Activated T-helper 2 cell treated with anti-CD3 and anti-CD28 coated beads, Interferon-gamma antibody, Interleukin-2, Interleukin-4, amounts not matched to agents 10 μg/mL and 5 μg/mL and 100 μg/mL, durations not matched to agents 14 hours and 24 hours and 36 hours (primary cell): Measurements from ENCODE around the gene DAPK3. TPM values are rescaled to one million over a fixed set of nuclear protein-coding genes. Genes with fewer than 3 reads are reported as not detected.
A peak's percentile ranks its signal among the peaks of the same experiment; 100 is the strongest.
"Not testable (repeated sequence)": the region's sequence is repeated elsewhere in the genome, so short reads cannot be mapped to it uniquely, and the experiment has no call there.

Experiments
- DNase-seq: peaks from one replicate; pipeline ENCODE4 v3.0.0; 2021; ENCODE audit warnings: low spot score
- H3K27ac Mint-ChIP-seq: one replicate; pipeline ENCODE4 v1.8.0; 2021; ENCODE audit warnings: mixed read lengths
- H3K27me3 Mint-ChIP-seq: one replicate; pipeline ENCODE4 v1.8.0; 2021; ENCODE audit warnings: low read depth, mixed read lengths
- H3K36me3 Mint-ChIP-seq: one replicate; pipeline ENCODE4 v1.8.0; 2021; ENCODE audit warnings: low read depth, mixed read lengths
- H3K4me1 Mint-ChIP-seq: one replicate; pipeline ENCODE4 v1.8.0; 2021; ENCODE audit warnings: low read depth, mixed read lengths
- H3K4me3 Mint-ChIP-seq: one replicate; pipeline ENCODE4 v1.8.0; 2021; ENCODE audit warnings: low read depth, mild to moderate bottlenecking, moderate library complexity, mixed read lengths
- H3K9me3 Mint-ChIP-seq: one replicate; pipeline ENCODE4 v1.8.0; 2021; ENCODE audit warnings: mixed read lengths
- intact Hi-C: fragments of 100-400 bp; cut with micrococcal nuclease; formaldehyde crosslinking; loops from one replicate; pipeline ENCODE4 v1.15.1; 2023
- total RNA-seq: library from RNA; stranded (reverse); gene quantifications from 2 replicates; pipeline ENCODE4 v1.2.3, GENCODE V29; 2022

DAPK3 gene
- total RNA-seq, 1 donor from 2014 or later: 40.1 TPM

- H3K36me3 Mint-ChIP-seq: peaks cover 26% of the 10 kb centered on the region
- H3K27ac Mint-ChIP-seq: no peak overlapping the region
- H3K4me1 Mint-ChIP-seq: peaks cover 8% of the 10 kb centered on the region
- no peak for DNase-seq
- H3K4me3 Mint-ChIP-seq: no peak overlapping the region
- intact Hi-C loops: no loop called here
- H3K27me3 Mint-ChIP-seq: no peaks in the 10 kb centered on the region
- no peaks in the 10 kb centered on the region for H3K9me3 Mint-ChIP-seq
These were observed 41.4 kb upstream of the DAPK3 start for GRCh38 chr19:4012092-4012974.

GRCh38 chr19:4011430-4011829, 40.5 kb upstream of the DAPK3 start:
- DNase-seq, H3K27ac Mint-ChIP-seq, H3K27me3 Mint-ChIP-seq, H3K4me1 Mint-ChIP-seq, intact Hi-C loops, H3K9me3 Mint-ChIP-seq: not testable (repeated sequence)
- Mint-ChIP-seq H3K4me3 (peak overlapping the region; percentile 45), H3K36me3 (peaks cover 24% of the 10 kb centered on the region)

GRCh38 chr19:4010808-4011110, 39.9 kb upstream of the DAPK3 start:
- DNase-seq: no peak
- intact Hi-C loops: no loop called here
- Mint-ChIP-seq H3K4me3 (no peak overlapping the region), H3K9me3 (no peaks in the 10 kb centered on the region), H3K27ac (no peak overlapping the region), H3K36me3 (peaks cover 24% of the 10 kb centered on the region), H3K27me3 (no peaks in the 10 kb centered on the region), H3K4me1 (peaks cover 8% of the 10 kb centered on the region)

- peak overlapping the region; percentile 86 for H3K4me3 Mint-ChIP-seq
- peaks cover 8% of the 10 kb centered on the region for H3K4me1 Mint-ChIP-seq
- DNase-seq: no peak
- no peak overlapping the region for H3K27ac Mint-ChIP-seq
- no peaks in the 10 kb centered on the region for H3K9me3 Mint-ChIP-seq
- intact Hi-C loops: loop anchor here (5.0 to 10.0 kb wide), 2 partner anchors 57 to 115 kb away; partner anchors contain the start of genes MAP2K2 and ZBTB7A
- peaks cover 24% of the 10 kb centered on the region for H3K36me3 Mint-ChIP-seq
- H3K27me3 Mint-ChIP-seq: no peaks in the 10 kb centered on the region
These were observed 39.3 kb upstream of the DAPK3 start for GRCh38 chr19:4009990-4010807.

GRCh38 chr19:4007836-4008539, 37.1 kb upstream of the DAPK3 start:
- peaks cover 8% of the 10 kb centered on the region for H3K4me1 Mint-ChIP-seq
- intact Hi-C loops: loop anchor here (1.0 to 10.0 kb wide), 5 partner anchors 18 to 174 kb away; partner anchors contain the start of genes ANKRD24, EEF2, MAP2K2 and SIRT6
- peak overlapping the region; percentile 86 for H3K4me3 Mint-ChIP-seq
- peak overlapping the region; percentile 72 for H3K27ac Mint-ChIP-seq
- no peaks in the 10 kb centered on the region for H3K9me3 Mint-ChIP-seq
- no peaks in the 10 kb centered on the region for H3K27me3 Mint-ChIP-seq
- peaks cover 14% of the 10 kb centered on the region for H3K36me3 Mint-ChIP-seq
- no peak for DNase-seq

GRCh38 chr19:4007021-4007835, 36.3 kb upstream of the DAPK3 start, which contains the start of gene PIAS4:
Gene PIAS4, plus strand, starts transcription at chr19:4007736. Its CDS starts 25 bp downstream, at chr19:4007761.
- H3K4me3 Mint-ChIP-seq: peak within 1 kb of the TSS; percentile 86
- intact Hi-C loops: loop anchor here (1.0 to 10.0 kb wide), 5 partner anchors 17 to 175 kb away; partner anchors contain the start of genes ANKRD24, EEF2, MAP2K2 and SIRT6
- H3K4me1 Mint-ChIP-seq: peaks cover 8% of the 10 kb centered on the region
- DNase-seq: peak; percentile 94
- peak within 1 kb of the TSS; percentile 73 for H3K27ac Mint-ChIP-seq
- H3K9me3 Mint-ChIP-seq: no peaks in the 10 kb centered on the region
- peaks cover 6% of the 10 kb centered on the region for H3K36me3 Mint-ChIP-seq
- H3K27me3 Mint-ChIP-seq: no peaks in the 10 kb centered on the region

- H3K4me1 Mint-ChIP-seq, H3K27me3 Mint-ChIP-seq, H3K27ac Mint-ChIP-seq, H3K36me3 Mint-ChIP-seq, DNase-seq, H3K9me3 Mint-ChIP-seq: not testable (repeated sequence)
- intact Hi-C loops: loop anchor here (5.0 to 10.0 kb wide), 2 partner anchors 62 to 119 kb away; partner anchors contain the start of genes MAP2K2 and ZBTB7A
- H3K4me3 Mint-ChIP-seq: peak overlapping the region; percentile 68
These were observed 34.5 kb upstream of the DAPK3 start for GRCh38 chr19:4005436-4005835.

- H3K27me3 Mint-ChIP-seq, DNase-seq, H3K36me3 Mint-ChIP-seq, H3K9me3 Mint-ChIP-seq, H3K4me1 Mint-ChIP-seq, H3K27ac Mint-ChIP-seq, H3K4me3 Mint-ChIP-seq: not testable (repeated sequence)
- intact Hi-C loops: loop anchor here (10.0 kb wide), 1 partner anchor 124 kb away; the partner anchor contains the start of gene MAP2K2
These were observed 29.9 kb upstream of the DAPK3 start for GRCh38 chr19:4000798-4001197.

GRCh38 chr19:3998667-3999412, 27.9 kb upstream of the DAPK3 start:
- H3K4me1 Mint-ChIP-seq, intact Hi-C loops, DNase-seq, H3K36me3 Mint-ChIP-seq, H3K9me3 Mint-ChIP-seq, H3K27ac Mint-ChIP-seq, H3K4me3 Mint-ChIP-seq, H3K27me3 Mint-ChIP-seq: not testable (repeated sequence)

GRCh38 chr19:3995607-3996006, 24.7 kb upstream of the DAPK3 start:
- Mint-ChIP-seq H3K4me1 (peaks cover 6% of the 10 kb centered on the region), H3K27me3 (no peaks in the 10 kb centered on the region), H3K4me3 (no peak overlapping the region), H3K36me3 (no peaks in the 10 kb centered on the region), H3K9me3 (peaks cover 3% of the 10 kb centered on the region), H3K27ac (no peak overlapping the region)
- DNase-seq: no peak
- intact Hi-C loops: no loop called here

GRCh38 chr19:3990815-3991117, 19.9 kb upstream of the DAPK3 start:
- H3K27me3 Mint-ChIP-seq: no peaks in the 10 kb centered on the region
- H3K4me3 Mint-ChIP-seq: peak overlapping the region; percentile 46
- intact Hi-C loops: loop anchor here (1.0 kb wide), 1 partner anchor 17 kb away; the partner anchor contains the start of gene PIAS4
- peak overlapping the region; percentile 61 for H3K27ac Mint-ChIP-seq
- no peaks in the 10 kb centered on the region for H3K36me3 Mint-ChIP-seq
- H3K9me3 Mint-ChIP-seq: peaks cover 3% of the 10 kb centered on the region
- H3K4me1 Mint-ChIP-seq: peaks cover 16% of the 10 kb centered on the region
- no peak for DNase-seq
